GM12874 (cell line): Measurements from ENCODE around the gene SND1.

Source experiments
- CTCF ChIP-seq: IDR thresholded peaks from 2 replicates; pipeline ENCODE4 v1.5.1; 2011; ENCODE audit warnings: low read depth, mild to moderate bottlenecking, control low read depth, low read length, moderate library complexity; ENCODE audit not compliant: insufficient read depth

SND1 gene

GRCh38 chr7:127935847-127936376, 283.9 kb downstream of the SND1 start:
- TF ChIP-seq CTCF: no peak

GRCh38 chr7:127937066-127937680, 285.2 kb downstream of the SND1 start:
- no peak for TF ChIP-seq CTCF

- no peak for TF ChIP-seq CTCF
Observed at GRCh38 chr7:127938588-127938987, 286.6 kb downstream of the SND1 start.

GRCh38 chr7:127940381-127941160, 288.6 kb downstream of the SND1 start:
- TF ChIP-seq CTCF: no peak

- TF ChIP-seq CTCF: no peak
Observed at GRCh38 chr7:127941476-127942210, 289.6 kb downstream of the SND1 start.

- TF ChIP-seq CTCF: no peak
Observed at GRCh38 chr7:127943541-127944521, 291.8 kb downstream of the SND1 start.

GRCh38 chr7:127946111-127946510, 294.1 kb downstream of the SND1 start:
- TF ChIP-seq CTCF: no peak
